ENCODE results near the gene PSMB7. TPM values are rescaled to one million over a fixed set of nuclear protein-coding genes. Genes with fewer than 3 reads are reported as not detected.

Gene PSMB7
- total and polyA plus RNA-seq, 2 of the 13 experiments (the other 11 are each of a cell fraction or from before 2014, with no cell fraction given) = 259 to 291 TPM

GRCh38 chr9:124388275-124389048 lies 26.8 kb downstream of the PSMB7 start (continued):
- TF ChIP-seq, protein P1, sequence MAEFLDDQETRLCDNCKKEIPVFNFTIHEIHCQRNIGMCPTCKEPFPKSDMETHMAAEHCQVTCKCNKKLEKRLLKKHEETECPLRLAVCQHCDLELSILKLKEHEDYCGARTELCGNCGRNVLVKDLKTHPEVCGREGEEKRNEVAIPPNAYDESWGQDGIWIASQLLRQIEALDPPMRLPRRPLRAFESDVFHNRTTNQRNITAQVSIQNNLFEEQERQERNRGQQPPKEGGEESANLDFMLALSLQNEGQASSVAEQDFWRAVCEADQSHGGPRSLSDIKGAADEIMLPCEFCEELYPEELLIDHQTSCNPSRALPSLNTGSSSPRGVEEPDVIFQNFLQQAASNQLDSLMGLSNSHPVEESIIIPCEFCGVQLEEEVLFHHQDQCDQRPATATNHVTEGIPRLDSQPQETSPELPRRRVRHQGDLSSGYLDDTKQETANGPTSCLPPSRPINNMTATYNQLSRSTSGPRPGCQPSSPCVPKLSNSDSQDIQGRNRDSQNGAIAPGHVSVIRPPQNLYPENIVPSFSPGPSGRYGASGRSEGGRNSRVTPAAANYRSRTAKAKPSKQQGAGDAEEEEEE (CRISPR knock-in tag; IDR thresholded peaks at IDR 0.05; ENCODE audit: borderline replicate concordance) = no peak

DNA sequence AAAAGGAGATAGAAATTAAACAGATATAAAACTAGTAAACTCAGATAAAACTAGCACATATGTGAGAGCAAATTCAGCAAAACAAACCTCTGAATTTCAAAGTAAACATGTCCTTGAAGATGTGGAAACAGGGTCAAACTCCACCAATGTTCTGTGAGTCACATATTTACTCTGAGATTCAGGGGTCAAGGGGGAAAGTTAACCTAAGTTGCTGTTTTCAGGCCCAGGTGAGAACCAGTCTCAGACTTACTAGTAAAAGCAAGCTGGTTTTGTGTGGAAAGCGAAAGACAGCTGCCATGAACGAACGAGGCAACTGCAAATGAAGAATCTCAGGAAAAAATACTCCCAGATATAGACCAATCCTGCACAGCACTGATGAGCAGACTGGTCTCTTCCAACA lies 29.0 kb downstream of the PSMB7 start:
- Histone ChIP-seq H3K4me2 (ENCODE audit: low read depth, low read length) (peak overlapping the region; percentile 91), H3K27me3 (ENCODE audit: control insufficient read depth in 1 of 2, insufficient read depth in 2 of 2, low read length in 2 of 2) (no peaks in the 10 kb centered on the region), H3K4me3 (replicated peaks in 1 of 3; ENCODE audit: insufficient read depth in 1 of 3, low read depth in 2 of 3, low read length in 3 of 3) (peak overlapping the region; percentile 33 to 59 (median 43); a peak in 5 of 6 replicates), H3K4me1 (ENCODE audit: insufficient read depth, low read length) (peaks cover 87% of the 10 kb centered on the region), H3K27ac (ENCODE audit: extremely low read length, insufficient read depth, low read length) (peak overlapping the region; percentile 97), H3K79me2 (ENCODE audit: insufficient read depth, low read length) (peaks cover 77% of the 10 kb centered on the region), H3K9me3 (ENCODE audit: low read length) (no peaks in the 10 kb centered on the region), H4K20me1 (ENCODE audit: insufficient read depth, low read length) (no peaks in the 10 kb centered on the region), H3K36me3 (replicated peaks in 1 of 2; ENCODE audit: control insufficient read depth in 1 of 2, insufficient read depth in 2 of 2, low read length in 2 of 2) (peaks cover 6 to 21% of the 10 kb centered on the region in 2 experiments; a peak in 4 of 5 replicates), H3K9ac (ENCODE audit: insufficient read depth, low read depth, low read length) (peak overlapping the region; percentile 74), H2AFZ (ENCODE audit: low read length) (no peak overlapping the region)
- BruUV-seq (replicated peaks) = no TSS peak
- ChIA-PET POLR2A (interaction anchor here (0.6 to 1.4 kb wide), 6 partner anchors 9 to 244 kb away, joined by 3 to 5 read pairs (median 3); no protein-coding TSS in a partner anchor), CTCF (ENCODE audit: low intra/inter-chr PET ratio, low total read pairs) (no interaction called here)
- peak; percentile 96 for DNase-seq (ENCODE audit: low spot score)
- 1% methylated on average over 3 of the region's 3 CpGs for WGBS (ENCODE audit: low lambda C conversion rate)
- peak; percentile 79 for ATAC-seq
- FAIRE-seq = peak; percentile 91
- intact Hi-C loops (cut with micrococcal nuclease; ENCODE audit: unreplicated experiment) (loop anchor here (2.0 kb wide), 1 partner anchor 15 kb away; no protein-coding TSS in a partner anchor), in situ Hi-C loops (cut with HindIII; ENCODE audit: extremely low pct_ligation_motif_present, low pct_unique_long_range_greater_than_20kb) (no loop called here)
- no peak for TF ChIP-seq IRF9 (CRISPR knock-in tag; IDR thresholded peaks at IDR 0.05; ENCODE audit: borderline replicate concordance)
- TF ChIP-seq SMC3 (IDR thresholded peaks at IDR 0.05; ENCODE audit: low read length) = no peak
- no peak for TF ChIP-seq ZNF883 (CRISPR knock-in tag; IDR thresholded peaks at IDR 0.05; ENCODE audit: not compliant biosample characterization)
- no peak for TF ChIP-seq ZNF569 (CRISPR knock-in tag; IDR thresholded peaks at IDR 0.05; ENCODE audit: borderline replicate concordance)
- TF ChIP-seq SP140L (CRISPR knock-in tag; IDR thresholded peaks at IDR 0.05; ENCODE audit: borderline replicate concordance) = no peak
- TF ChIP-seq ZNF207 (IDR thresholded peaks at IDR 0.05; ENCODE audit: borderline replicate concordance) = no peak
- no peak for TF ChIP-seq ZSCAN30 (CRISPR knock-in tag; IDR thresholded peaks at IDR 0.05)
- TF ChIP-seq ZNF251 (CRISPR knock-in tag; IDR thresholded peaks at IDR 0.05) = no peak
- peak; percentile 73; the same call in 1 of the 2 replicates for TF ChIP-seq HMGXB3 (CRISPR knock-in tag; IDR thresholded peaks at IDR 0.05; ENCODE audit: borderline replicate concordance)
